HEK293T (cell line): ENCODE data around the gene BMPER.

Source experiments
- ARNT ChIP-seq: fragments of 450-650 bp; IDR thresholded peaks from 2 replicates; pipeline ENCODE4 v1.6.1; 2017; ENCODE audit warnings: mild to moderate bottlenecking
- FOXA1 ChIP-seq: fragments of 450-650 bp; IDR thresholded peaks from 2 replicates; pipeline ENCODE4 v1.6.1; 2016; ENCODE audit warnings: mild to moderate bottlenecking
- HDGF ChIP-seq: fragments of 450-650 bp; IDR thresholded peaks from 2 replicates; pipeline ENCODE4 v1.6.1; 2017; ENCODE audit warnings: antibody characterized with exemption, borderline replicate concordance
- SP1 ChIP-seq: fragments of 450-650 bp; IDR thresholded peaks from 2 replicates; pipeline ENCODE4 v1.6.1; 2017
- TARDBP ChIP-seq: fragments of 450-650 bp; IDR thresholded peaks from 2 replicates; pipeline ENCODE4 v1.6.1; 2016

- TF ChIP-seq HDGF (no peak), FOXA1 (no peak), ARNT (no peak), TARDBP (no peak), SP1 (no peak)
These were observed 74.0 kb downstream of the BMPER start for GRCh38 chr7:33979300-33979806.
